ENCODE data around the gene TRPT1.

DNA sequence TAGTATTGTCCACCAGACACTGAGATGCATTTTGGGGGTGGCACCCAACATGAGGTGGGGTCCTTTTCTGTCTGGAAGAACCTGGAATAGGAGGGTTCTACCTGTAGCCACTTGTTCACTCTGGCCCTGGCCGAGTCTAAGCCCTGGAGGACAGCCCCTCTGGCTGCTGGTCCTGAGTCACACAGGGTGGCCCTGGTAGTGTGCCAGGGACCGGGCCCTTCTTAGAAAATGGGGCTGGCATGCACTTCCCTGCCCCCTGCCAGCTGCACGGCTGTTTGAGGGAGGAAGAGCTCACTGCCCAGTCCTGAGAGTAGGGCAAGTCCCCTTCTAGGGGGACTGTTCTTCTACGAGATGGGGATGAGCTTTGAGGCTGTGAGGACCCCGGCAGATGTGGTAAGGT lies 27.5 kb upstream of the TRPT1 start:
- TF ChIP-seq POLR2A (IDR thresholded peaks at IDR 0.05) = no peak
- TF ChIP-seq, protein P1, sequence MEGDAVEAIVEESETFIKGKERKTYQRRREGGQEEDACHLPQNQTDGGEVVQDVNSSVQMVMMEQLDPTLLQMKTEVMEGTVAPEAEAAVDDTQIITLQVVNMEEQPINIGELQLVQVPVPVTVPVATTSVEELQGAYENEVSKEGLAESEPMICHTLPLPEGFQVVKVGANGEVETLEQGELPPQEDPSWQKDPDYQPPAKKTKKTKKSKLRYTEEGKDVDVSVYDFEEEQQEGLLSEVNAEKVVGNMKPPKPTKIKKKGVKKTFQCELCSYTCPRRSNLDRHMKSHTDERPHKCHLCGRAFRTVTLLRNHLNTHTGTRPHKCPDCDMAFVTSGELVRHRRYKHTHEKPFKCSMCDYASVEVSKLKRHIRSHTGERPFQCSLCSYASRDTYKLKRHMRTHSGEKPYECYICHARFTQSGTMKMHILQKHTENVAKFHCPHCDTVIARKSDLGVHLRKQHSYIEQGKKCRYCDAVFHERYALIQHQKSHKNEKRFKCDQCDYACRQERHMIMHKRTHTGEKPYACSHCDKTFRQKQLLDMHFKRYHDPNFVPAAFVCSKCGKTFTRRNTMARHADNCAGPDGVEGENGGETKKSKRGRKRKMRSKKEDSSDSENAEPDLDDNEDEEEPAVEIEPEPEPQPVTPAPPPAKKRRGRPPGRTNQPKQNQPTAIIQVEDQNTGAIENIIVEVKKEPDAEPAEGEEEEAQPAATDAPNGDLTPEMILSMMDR (IDR thresholded peaks at IDR 0.05) = no peak
